Lower lobe of right lung (tissue), 2 donors: ENCODE results near the gene SPINK14. TPM values are rescaled to one million over a fixed set of nuclear protein-coding genes. Genes with fewer than 3 reads are reported as not detected.

Experiments
- ATAC-seq, 2 donors: fragments of 200-7000 bp; cut with Tn5 transposase; one replicate each; pipeline ENCODE4 v1.9.1; 2020 to 2022; ENCODE audit warnings: mild to moderate bottlenecking in 2 of 2, moderate library complexity in 2 of 2
- DNase-seq: peaks from one replicate; pipeline ENCODE4 v3.0.0-alpha.2; 2020
- H3K27ac ChIP-seq: fragments of 200-600 bp; one replicate; pipeline ENCODE4 v1.8.0; 2022
- H3K27me3 ChIP-seq: fragments of 200-600 bp; one replicate; pipeline ENCODE4 v1.8.0; 2022; ENCODE audit warnings: low read depth
- H3K36me3 ChIP-seq: fragments of 200-600 bp; one replicate; pipeline ENCODE4 v1.8.0; 2022; ENCODE audit warnings: mild to moderate bottlenecking
- H3K4me1 ChIP-seq: fragments of 200-600 bp; one replicate; pipeline ENCODE4 v1.8.0; 2022
- H3K4me3 ChIP-seq: fragments of 200-600 bp; one replicate; pipeline ENCODE4 v1.8.0; 2022; ENCODE audit warnings: mild to moderate bottlenecking
- H3K9me3 ChIP-seq: fragments of 200-600 bp; one replicate; pipeline ENCODE4 v1.8.0; 2022
- CTCF ChIP-seq: fragments of 200-600 bp; IDR thresholded peaks from one replicate; pipeline ENCODE4 v1.8.0; 2022; ENCODE audit warnings: antibody characterized with exemption, mild to moderate bottlenecking
- intact Hi-C: fragments of 100-400 bp; cut with DNase I; formaldehyde crosslinking; loops from one replicate; pipeline ENCODE4 v1.11.0; 2022
- total RNA-seq: library from RNA; stranded (reverse); fragmentation: NEBNext Ultra II Directional; extraction: Animal tissue kit (Norgen Biotek cat#: 25700); gene quantifications from one replicate; pipeline ENCODE4 v1.2.1, GENCODE V29; 2021
- donor health status: DM: no; HTN: yes; CAD: no; lungs with severe emphysema.

SPINK14 gene
- total RNA-seq, 1 donor from 2014 or later, result not detected

DNA sequence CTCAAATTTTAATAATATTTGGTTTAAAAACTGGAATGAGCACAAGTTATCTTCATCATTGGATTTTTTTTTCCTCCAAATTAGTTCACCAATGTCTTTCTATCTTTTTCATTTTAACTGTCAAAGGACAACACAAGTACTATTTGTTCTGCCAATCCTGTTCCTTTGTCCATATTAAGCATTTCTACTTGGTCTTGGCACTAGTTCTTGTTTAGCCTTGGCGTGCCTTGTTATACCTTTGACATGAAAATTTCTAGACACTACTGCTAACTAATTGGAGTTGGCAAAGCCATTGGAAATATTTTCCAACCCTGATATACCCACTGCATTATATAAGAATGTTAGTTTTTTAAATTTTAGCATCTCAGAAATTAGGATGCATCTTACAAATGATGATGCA is 38.3 kb downstream of the SPINK14 start:
- Histone ChIP-seq H3K27me3 (no peaks in the 10 kb centered on the region), H3K4me1 (peaks cover 8% of the 10 kb centered on the region), H3K9me3 (no peaks in the 10 kb centered on the region), H3K27ac (no peak overlapping the region), H3K36me3 (no peaks in the 10 kb centered on the region), H3K4me3 (no peak overlapping the region)
- no peak for DNase-seq
- intact Hi-C loops, result no loop called here
- no peak for TF ChIP-seq CTCF
- no peak for ATAC-seq

GRCh38 chr5:148208226-148208625 is 39.9 kb downstream of the SPINK14 start:
- no peaks in the 10 kb centered on the region for H3K36me3 ChIP-seq
- H3K4me3 ChIP-seq, result no peak overlapping the region

GRCh38 chr5:148209151-148209770 is 40.9 kb downstream of the SPINK14 start:
- Histone ChIP-seq H3K9me3 (no peaks in the 10 kb centered on the region), H3K27ac (no peak overlapping the region), H3K4me3 (no peak overlapping the region), H3K4me1 (peaks cover 8% of the 10 kb centered on the region), H3K36me3 (no peaks in the 10 kb centered on the region), H3K27me3 (no peaks in the 10 kb centered on the region)
- no peak for TF ChIP-seq CTCF
- DNase-seq, result no peak
- intact Hi-C loops, result no loop called here
- ATAC-seq, result no peak

More at GRCh38 chr5:148208226-148208625, 39.9 kb downstream of the SPINK14 start:
- Histone ChIP-seq H3K9me3 (no peaks in the 10 kb centered on the region), H3K27me3 (no peaks in the 10 kb centered on the region), H3K27ac (no peak overlapping the region), H3K4me1 (peaks cover 8% of the 10 kb centered on the region)
- ATAC-seq, result no peak
- intact Hi-C loops, result no loop called here
- no peak for TF ChIP-seq CTCF
- DNase-seq, result no peak

DNA sequence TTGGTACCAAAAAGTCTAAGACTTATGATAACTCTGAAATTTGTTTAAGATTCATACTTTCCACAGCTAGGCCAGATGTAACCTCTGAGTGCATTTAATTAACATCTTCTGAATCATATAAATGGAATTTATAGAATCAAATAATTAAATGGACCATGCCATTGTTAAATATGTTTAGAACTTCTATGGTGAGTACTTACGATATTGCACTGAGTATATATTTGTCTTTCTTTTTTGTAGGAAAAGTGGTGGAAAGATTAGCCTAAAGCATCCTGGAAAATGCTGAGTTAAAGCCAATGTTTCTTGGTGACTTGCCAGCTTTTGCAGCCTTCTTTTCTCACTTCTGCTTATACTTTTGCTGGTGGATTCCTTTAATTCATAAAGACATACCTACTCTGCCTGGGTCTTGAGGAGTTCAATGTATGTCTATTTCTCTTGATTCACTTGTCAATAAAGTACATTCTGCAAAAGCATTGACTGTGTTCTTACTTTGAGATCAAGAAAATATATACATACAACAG is 46.4 kb downstream of the SPINK14 start:
- no peaks in the 10 kb centered on the region for H3K27me3 ChIP-seq
- intact Hi-C loops, result no loop called here
- H3K27ac ChIP-seq, result no peak overlapping the region
- no peaks in the 10 kb centered on the region for H3K36me3 ChIP-seq
- no peaks in the 10 kb centered on the region for H3K4me1 ChIP-seq
- DNase-seq, result no peak
- no peak for ATAC-seq
- TF ChIP-seq CTCF, result no peak
- no peaks in the 10 kb centered on the region for H3K9me3 ChIP-seq
- no peak overlapping the region for H3K4me3 ChIP-seq

GRCh38 chr5:148221508-148221907 is 53.2 kb downstream of the SPINK14 start:
- H3K9me3 ChIP-seq, result no peaks in the 10 kb centered on the region
- no peaks in the 10 kb centered on the region for H3K36me3 ChIP-seq
- no peaks in the 10 kb centered on the region for H3K27me3 ChIP-seq
- ATAC-seq (no peak), DNase-seq (peak; percentile 23)
- no peak overlapping the region for H3K27ac ChIP-seq
- H3K4me3 ChIP-seq, result no peak overlapping the region
- intact Hi-C loops, result no loop called here
- no peak for TF ChIP-seq CTCF
- H3K4me1 ChIP-seq, result no peaks in the 10 kb centered on the region
